ENCODE data around the gene MRPL54. TPM values are rescaled to one million over a fixed set of nuclear protein-coding genes. Genes with fewer than 3 reads are reported as not detected.

Gene MRPL54

Small RNA genes lying within 50 kb of the gene (small RNA-seq; reads per million reads assigned to genes)
- gene AC005777.1 = not detected
